K562 (cell line): ENCODE results near the gene TLR8. TPM values are rescaled to one million over a fixed set of nuclear protein-coding genes. Genes with fewer than 3 reads are reported as not detected.

Source experiments
- ADNP ChIP-seq: fragments of 200-800 bp; sonication (Bioruptor generic); IDR thresholded peaks from 2 replicates; pipeline ENCODE4 v1.6.1; 2016; ENCODE audit warnings: missing genetic modification characterization, missing compliant biosample characterization
- CEBPG ChIP-seq, 3 experiments: fragments of 200-800 bp in 1 of 3; sonication (Bioruptor generic) in 1 of 3; sonication (generic) in 1 of 3; formaldehyde crosslinking in 1 of 3; IDR thresholded peaks in 2 of 3; conservative IDR thresholded peaks in 1 of 3; 2 replicates each; pipeline versions ENCODE4 v1.6.1 to v1.8.0; 2016 to 2022; ENCODE audit warnings: missing compliant biosample characterization in 2 of 3, missing genetic modification characterization in 2 of 3, mild to moderate bottlenecking in 1 of 3, missing genetic modification reagents in 1 of 3
- FOXK2 ChIP-seq, 2 experiments: fragments of 450-650 bp; IDR thresholded peaks in 1 of 2; conservative IDR thresholded peaks in 1 of 2; 2 replicates each; pipeline ENCODE4 v1.6.1; 2016; ENCODE audit warnings: low read depth in 2 of 2, mild to moderate bottlenecking in 1 of 2
- HDAC2 ChIP-seq: fragments of 450-650 bp; IDR thresholded peaks from 2 replicates; pipeline ENCODE4 v1.6.1; 2016; ENCODE audit warnings: mild to moderate bottlenecking
- HDAC3 ChIP-seq: fragments of 450-650 bp; IDR thresholded peaks from 2 replicates; pipeline ENCODE4 v1.6.1; 2018; ENCODE audit warnings: borderline replicate concordance, mild to moderate bottlenecking, moderate library complexity; ENCODE audit not compliant: partially characterized antibody
- KAT8 ChIP-seq: fragments of 450-650 bp; IDR thresholded peaks from 2 replicates; pipeline ENCODE4 v1.6.1; 2016; ENCODE audit warnings: low read depth, mild to moderate bottlenecking
- MCM7 ChIP-seq, 2 experiments: fragments of 450-650 bp; IDR thresholded peaks; 2 replicates each; pipeline ENCODE4 v1.6.1; 2016 to 2018
- MTF1 ChIP-seq: fragments of 250-450 bp; sonication (Bioruptor Pico); IDR thresholded peaks from 2 replicates; pipeline ENCODE4 v1.9.0; 2021; ENCODE audit warnings: moderate library complexity, mild to moderate bottlenecking, inconsistent platforms, borderline replicate concordance
- NR2C2 ChIP-seq, 2 experiments: fragments of 200-800 bp in 1 of 2; sonication (Bioruptor generic) in 1 of 2; sonication (generic) in 1 of 2; formaldehyde crosslinking in 1 of 2; IDR thresholded peaks; 2 replicates each; pipeline versions ENCODE4 v1.6.1 to v1.8.0; 2016 to 2022; ENCODE audit warnings: mild to moderate bottlenecking in 1 of 2, missing compliant biosample characterization in 1 of 2, missing genetic modification characterization in 1 of 2, missing genetic modification reagents in 1 of 2
- PHB2 ChIP-seq: fragments of 450-650 bp; IDR thresholded peaks from 2 replicates; pipeline ENCODE4 v1.6.1; 2017; ENCODE audit warnings: low read depth
- POLR3A ChIP-seq: IDR thresholded peaks from 2 replicates; pipeline ENCODE4 v1.6.1; 2011; ENCODE audit warnings: borderline replicate concordance, mild to moderate bottlenecking, moderate library complexity; ENCODE audit not compliant: insufficient read length, insufficient read depth; ENCODE audit errors: extremely low read depth
- SIN3A ChIP-seq, 2 experiments: fragments of 150-350 bp in 1 of 2; IDR thresholded peaks; 2 replicates each; pipeline ENCODE4 v1.6.1; 2011 to 2016; ENCODE audit warnings: borderline replicate concordance in 2 of 2, low read depth in 2 of 2, low read length in 2 of 2, mild to moderate bottlenecking in 2 of 2, moderate library complexity in 2 of 2; ENCODE audit not compliant: control insufficient read depth in 1 of 2
- SRSF9 ChIP-seq: fragments of 200-400 bp; formaldehyde crosslinking; IDR thresholded peaks from 2 replicates; pipeline ENCODE4 v1.6.1; 2017; ENCODE audit warnings: low read depth, low read length, borderline replicate concordance
- TBP ChIP-seq: optimal IDR thresholded peaks from 2 replicates; pipeline ENCODE3; 2011; ENCODE audit warnings: low read depth, low read length, improper control_type of control experiment
- polyA plus RNA-seq, 8 experiments: library from polyadenylated mRNA; depleted of rRNA in 4 of 8; stranded (reverse) in 5 of 8; unstranded in 3 of 8; fragments of >200 nt; fragmentation: Nextera tagmentation in 2 of 8; fragmentation: Illumina TruSeq in 1 of 8; extraction: Ambion mirVana in 2 of 8; extraction: Trizol in 1 of 8; gene quantifications; 2 replicates each; pipeline versions ENCODE4 v1.2.1 to v1.2.3, GENCODE V29; 2011 to 2014; ENCODE audit warnings: inconsistent platforms in 1 of 8, missing spikeins in 1 of 8
- total RNA-seq, 7 experiments: library from RNA; depleted of rRNA in 6 of 7; stranded (reverse); fragments of >200 nt in 6 of 7; fragmentation: Illumina TruSeq in 2 of 7; extraction: Trizol in 2 of 7; gene quantifications; 2 replicates each; pipeline versions ENCODE4 v1.2.1 to v1.2.3, GENCODE V29; 2011 to 2021; ENCODE audit warnings: low replicate concordance in 1 of 7
- TF ChIP-seq, protein P1 (sequence below): fragments of 450-650 bp; IDR thresholded peaks from 2 replicates; pipeline ENCODE4 v1.6.1; 2017; ENCODE audit warnings: antibody characterized with exemption
- TF ChIP-seq, protein P2 (sequence below): fragments of 250-450 bp; sonication (Bioruptor Pico); IDR thresholded peaks from 2 replicates; pipeline ENCODE4 v1.5.0; 2020; ENCODE audit warnings: mild to moderate bottlenecking
- TF ChIP-seq, protein P3 (sequence below): fragments of 250-450 bp; sonication (Bioruptor Pico); IDR thresholded peaks from 2 replicates; pipeline ENCODE4 v1.8.0; 2022; ENCODE audit warnings: inconsistent platforms, mild to moderate bottlenecking, moderate library complexity, borderline replicate concordance
- TF ChIP-seq, protein P4 (sequence below): fragments of 200-800 bp; sonication (Bioruptor generic); IDR thresholded peaks from 2 replicates; pipeline ENCODE4 v1.6.1; 2017; ENCODE audit warnings: missing genetic modification characterization, missing compliant biosample characterization

TLR8 gene
- total and polyA plus RNA-seq, 9 of the 15 experiments (the other 6 are each of a cell fraction or from before 2014, with no cell fraction given) = not detected

DNA sequence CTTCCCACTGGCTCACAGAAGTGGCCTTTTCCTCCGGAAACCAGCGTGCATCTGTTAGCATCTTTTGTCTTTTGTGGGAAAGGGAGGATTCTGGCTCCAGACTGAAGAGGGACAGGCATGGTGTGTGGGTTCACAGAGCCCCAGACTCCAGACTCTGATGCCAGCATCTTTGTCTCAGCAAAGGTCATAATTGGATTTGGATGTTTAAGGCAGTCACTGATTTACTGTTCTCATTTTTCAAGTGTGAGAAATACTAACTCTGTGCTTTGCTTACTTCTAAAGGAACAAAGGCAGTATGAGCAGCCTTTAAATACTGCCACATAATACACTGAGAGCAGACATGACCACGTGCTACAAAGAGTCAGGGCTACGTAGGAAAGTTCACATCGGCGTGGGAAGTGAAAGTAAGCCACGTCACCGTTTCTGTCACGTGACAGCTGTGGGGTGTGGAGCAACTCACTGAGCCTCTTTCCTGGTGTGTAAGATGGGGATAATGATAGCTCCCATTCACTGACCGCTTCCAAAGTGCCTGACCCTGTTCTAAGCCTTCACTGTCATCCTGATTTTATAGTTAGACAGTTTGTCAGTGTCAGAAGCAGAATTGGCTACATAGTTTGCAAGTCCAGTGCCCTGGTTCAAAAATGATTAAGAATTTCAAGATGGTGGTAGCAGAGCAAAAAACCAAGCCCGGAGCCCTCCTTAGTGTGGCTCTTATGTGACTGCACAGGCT lies 43.7 kb downstream of the TLR8 start (continued):
- TF ChIP-seq, protein P1, sequence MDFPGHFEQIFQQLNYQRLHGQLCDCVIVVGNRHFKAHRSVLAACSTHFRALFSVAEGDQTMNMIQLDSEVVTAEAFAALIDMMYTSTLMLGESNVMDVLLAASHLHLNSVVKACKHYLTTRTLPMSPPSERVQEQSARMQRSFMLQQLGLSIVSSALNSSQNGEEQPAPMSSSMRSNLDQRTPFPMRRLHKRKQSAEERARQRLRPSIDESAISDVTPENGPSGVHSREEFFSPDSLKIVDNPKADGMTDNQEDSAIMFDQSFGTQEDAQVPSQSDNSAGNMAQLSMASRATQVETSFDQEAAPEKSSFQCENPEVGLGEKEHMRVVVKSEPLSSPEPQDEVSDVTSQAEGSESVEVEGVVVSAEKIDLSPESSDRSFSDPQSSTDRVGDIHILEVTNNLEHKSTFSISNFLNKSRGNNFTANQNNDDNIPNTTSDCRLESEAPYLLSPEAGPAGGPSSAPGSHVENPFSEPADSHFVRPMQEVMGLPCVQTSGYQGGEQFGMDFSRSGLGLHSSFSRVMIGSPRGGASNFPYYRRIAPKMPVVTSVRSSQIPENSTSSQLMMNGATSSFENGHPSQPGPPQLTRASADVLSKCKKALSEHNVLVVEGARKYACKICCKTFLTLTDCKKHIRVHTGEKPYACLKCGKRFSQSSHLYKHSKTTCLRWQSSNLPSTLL = no peak
- peak; percentile 29; the same call in 1 of the 2 replicates for TF ChIP-seq CEBPG (CRISPR knock-in tag; IDR thresholded peaks at IDR 0.05)
- peak; percentile 58 to 59; a peak in 3 of 4 replicates for TF ChIP-seq CEBPG (tag; conservative IDR thresholded peaks at IDR 0.05 in 1 of 2, IDR thresholded peaks at IDR 0.05 in 1 of 2)
- TF ChIP-seq SIN3A (IDR thresholded peaks at IDR 0.05; ENCODE audit: borderline replicate concordance in 2 of 2, control insufficient read depth in 1 of 2, low read depth in 2 of 2, low read length in 2 of 2) = no peak
- TF ChIP-seq, protein P2, sequence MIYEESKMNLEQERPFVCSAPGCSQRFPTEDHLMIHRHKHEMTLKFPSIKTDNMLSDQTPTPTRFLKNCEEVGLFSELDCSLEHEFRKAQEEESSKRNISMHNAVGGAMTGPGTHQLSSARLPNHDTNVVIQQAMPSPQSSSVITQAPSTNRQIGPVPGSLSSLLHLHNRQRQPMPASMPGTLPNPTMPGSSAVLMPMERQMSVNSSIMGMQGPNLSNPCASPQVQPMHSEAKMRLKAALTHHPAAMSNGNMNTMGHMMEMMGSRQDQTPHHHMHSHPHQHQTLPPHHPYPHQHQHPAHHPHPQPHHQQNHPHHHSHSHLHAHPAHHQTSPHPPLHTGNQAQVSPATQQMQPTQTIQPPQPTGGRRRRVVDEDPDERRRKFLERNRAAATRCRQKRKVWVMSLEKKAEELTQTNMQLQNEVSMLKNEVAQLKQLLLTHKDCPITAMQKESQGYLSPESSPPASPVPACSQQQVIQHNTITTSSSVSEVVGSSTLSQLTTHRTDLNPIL (CRISPR knock-in tag) = no peak
- TF ChIP-seq TBP = no peak
- TF ChIP-seq MTF1 (CRISPR knock-in tag) = no peak
- no peak for TF ChIP-seq MCM7 (IDR thresholded peaks at IDR 0.05)
- 0 out of 2 replicates have a peak, but pooled peaks have one; percentile 25 for TF ChIP-seq HDAC2
- no peak for TF ChIP-seq NR2C2 (CRISPR knock-in tag; IDR thresholded peaks at IDR 0.05)
- TF ChIP-seq NR2C2 (tag; IDR thresholded peaks at IDR 0.05) = peak; percentile 89
- TF ChIP-seq, protein P3, sequence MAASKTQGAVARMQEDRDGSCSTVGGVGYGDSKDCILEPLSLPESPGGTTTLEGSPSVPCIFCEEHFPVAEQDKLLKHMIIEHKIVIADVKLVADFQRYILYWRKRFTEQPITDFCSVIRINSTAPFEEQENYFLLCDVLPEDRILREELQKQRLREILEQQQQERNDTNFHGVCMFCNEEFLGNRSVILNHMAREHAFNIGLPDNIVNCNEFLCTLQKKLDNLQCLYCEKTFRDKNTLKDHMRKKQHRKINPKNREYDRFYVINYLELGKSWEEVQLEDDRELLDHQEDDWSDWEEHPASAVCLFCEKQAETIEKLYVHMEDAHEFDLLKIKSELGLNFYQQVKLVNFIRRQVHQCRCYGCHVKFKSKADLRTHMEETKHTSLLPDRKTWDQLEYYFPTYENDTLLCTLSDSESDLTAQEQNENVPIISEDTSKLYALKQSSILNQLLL = no peak
- TF ChIP-seq, protein P4, sequence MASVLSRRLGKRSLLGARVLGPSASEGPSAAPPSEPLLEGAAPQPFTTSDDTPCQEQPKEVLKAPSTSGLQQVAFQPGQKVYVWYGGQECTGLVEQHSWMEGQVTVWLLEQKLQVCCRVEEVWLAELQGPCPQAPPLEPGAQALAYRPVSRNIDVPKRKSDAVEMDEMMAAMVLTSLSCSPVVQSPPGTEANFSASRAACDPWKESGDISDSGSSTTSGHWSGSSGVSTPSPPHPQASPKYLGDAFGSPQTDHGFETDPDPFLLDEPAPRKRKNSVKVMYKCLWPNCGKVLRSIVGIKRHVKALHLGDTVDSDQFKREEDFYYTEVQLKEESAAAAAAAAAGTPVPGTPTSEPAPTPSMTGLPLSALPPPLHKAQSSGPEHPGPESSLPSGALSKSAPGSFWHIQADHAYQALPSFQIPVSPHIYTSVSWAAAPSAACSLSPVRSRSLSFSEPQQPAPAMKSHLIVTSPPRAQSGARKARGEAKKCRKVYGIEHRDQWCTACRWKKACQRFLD (CRISPR knock-in tag) = 0 out of 2 replicates have a peak, but pooled peaks have one; percentile 49
- no peak for TF ChIP-seq KAT8
- TF ChIP-seq FOXK2 (conservative IDR thresholded peaks at IDR 0.05 in 1 of 2, IDR thresholded peaks at IDR 0.05 in 1 of 2; ENCODE audit: low read depth in 2 of 2) = peak in 1 of 2 experiments; percentile 62; a peak in 3 of 4 replicates
- TF ChIP-seq ADNP = no peak
- no peak for TF ChIP-seq POLR3A
- TF ChIP-seq SRSF9 = no peak
- TF ChIP-seq PHB2 = no peak
- no peak for TF ChIP-seq HDAC3
